Left ventricle myocardium inferior (tissue), 1 donor: ENCODE measurements around the gene UCN3. TPM values are rescaled to one million over a fixed set of nuclear protein-coding genes. Genes with fewer than 3 reads are reported as not detected.
"Not testable (repeated sequence)": the region's sequence is repeated elsewhere in the genome, so short reads cannot be mapped to it uniquely, and the experiment has no call there.

ENCODE experiments used
- DNase-seq: peaks from one replicate; pipeline ENCODE4 v3.0.0-alpha.2; 2020
- H3K27ac ChIP-seq: fragments of 200-600 bp; replicated peaks from 2 replicates; pipeline ENCODE4 v1.8.0; 2021
- H3K27me3 ChIP-seq: fragments of 200-600 bp; 2 replicates; pipeline ENCODE4 v1.8.0; 2021; ENCODE audit warnings: low read depth
- H3K36me3 ChIP-seq: fragments of 200-600 bp; 2 replicates; pipeline ENCODE4 v1.8.0; 2021
- H3K4me1 ChIP-seq: fragments of 200-600 bp; 2 replicates; pipeline ENCODE4 v1.8.0; 2021
- H3K4me3 ChIP-seq: fragments of 200-600 bp; 2 replicates; pipeline ENCODE4 v1.8.0; 2021; ENCODE audit warnings: mild to moderate bottlenecking, moderate library complexity
- H3K9me3 ChIP-seq: fragments of 200-600 bp; replicated peaks from 2 replicates; pipeline ENCODE4 v1.8.0; 2021
- CTCF ChIP-seq: fragments of 200-600 bp; IDR thresholded peaks from 2 replicates; pipeline ENCODE4 v1.8.0; 2021; ENCODE audit warnings: antibody characterized with exemption, mild to moderate bottlenecking, borderline replicate concordance
- intact Hi-C: fragments of 100-400 bp; cut with micrococcal nuclease; formaldehyde crosslinking; loops from one replicate; pipeline ENCODE4 v1.11.0; 2022
- total RNA-seq: library from RNA; stranded (reverse); fragmentation: NEBNext Ultra II Directional; extraction: Animal tissue kit (Norgen Biotek cat#: 25700); gene quantifications from one replicate; pipeline ENCODE4 v1.2.1, GENCODE V29; 2021
- donor health status: DM: no; HTN: yes; CAD: no; lungs with severe emphysema.

Gene UCN3
- total RNA-seq, 1 donor from 2014 or later, result not detected

- no peak for TF ChIP-seq CTCF
- no peaks in the 10 kb centered on the region for H3K36me3 ChIP-seq
- no peak overlapping the region for H3K27ac ChIP-seq
- no peak for DNase-seq
- no peaks in the 10 kb centered on the region for H3K4me1 ChIP-seq
- no peaks in the 10 kb centered on the region for H3K27me3 ChIP-seq
- no peak overlapping the region for H3K4me3 ChIP-seq
- no peaks in the 10 kb centered on the region for H3K9me3 ChIP-seq
- intact Hi-C loops, result no loop called here
Measured at GRCh38 chr10:5373307-5373706, 8.5 kb downstream of the UCN3 start.

- Histone ChIP-seq H3K27me3 (no peaks in the 10 kb centered on the region), H3K27ac (no peak overlapping the region), H3K9me3 (peaks cover 2% of the 10 kb centered on the region), H3K4me1 (no peaks in the 10 kb centered on the region), H3K36me3 (no peaks in the 10 kb centered on the region), H3K4me3 (no peak overlapping the region)
- DNase-seq, result no peak
- intact Hi-C loops, result no loop called here
- no peak for TF ChIP-seq CTCF
Measured at GRCh38 chr10:5373891-5374611, 9.3 kb downstream of the UCN3 start.

GRCh38 chr10:5376450-5376849, 11.7 kb downstream of the UCN3 start:
- Histone ChIP-seq H3K27me3 (no peaks in the 10 kb centered on the region), H3K27ac (no peak overlapping the region), H3K9me3 (peaks cover 5% of the 10 kb centered on the region), H3K4me3 (no peak overlapping the region), H3K4me1 (no peaks in the 10 kb centered on the region), H3K36me3 (no peaks in the 10 kb centered on the region)
- intact Hi-C loops, result no loop called here
- no peak for DNase-seq
- TF ChIP-seq CTCF, result no peak

GRCh38 chr10:5379202-5379601, 14.4 kb downstream of the UCN3 start:
- H3K36me3 ChIP-seq, H3K9me3 ChIP-seq, intact Hi-C loops, DNase-seq, H3K27ac ChIP-seq, H3K27me3 ChIP-seq, H3K4me3 ChIP-seq, H3K4me1 ChIP-seq: not testable (repeated sequence)

- H3K27ac ChIP-seq, H3K4me1 ChIP-seq, H3K36me3 ChIP-seq, DNase-seq, intact Hi-C loops, H3K27me3 ChIP-seq, H3K4me3 ChIP-seq, H3K9me3 ChIP-seq: not testable (repeated sequence)
Measured at GRCh38 chr10:5380395-5380794, 15.6 kb downstream of the UCN3 start.

- no peak overlapping the region for H3K4me3 ChIP-seq
- H3K27ac ChIP-seq, result no peak overlapping the region
- no peaks in the 10 kb centered on the region for H3K36me3 ChIP-seq
- no peaks in the 10 kb centered on the region for H3K4me1 ChIP-seq
- intact Hi-C loops, result no loop called here
- H3K27me3 ChIP-seq, result peaks cover 5% of the 10 kb centered on the region
- H3K9me3 ChIP-seq, result peaks cover 5% of the 10 kb centered on the region
- TF ChIP-seq CTCF, result no peak
- no peak for DNase-seq
Measured at GRCh38 chr10:5381187-5381586, 16.4 kb downstream of the UCN3 start.
